ENCODE data around the gene ZMPSTE24.
A peak's percentile ranks its signal among the peaks of the same experiment; 100 is the strongest.

Gene ZMPSTE24

GRCh38 chr1:40305451-40305850, 47.4 kb downstream of the ZMPSTE24 start:
- no peak for DNase-seq (ENCODE audit: low read depth in 2 of 2)

- DNase-seq (ENCODE audit: low read depth in 2 of 2), result no peak
Measured at GRCh38 chr1:40305871-40306270, 47.8 kb downstream of the ZMPSTE24 start.

GRCh38 chr1:40306296-40306695, 48.3 kb downstream of the ZMPSTE24 start:
- no peak for DNase-seq (ENCODE audit: low read depth in 2 of 2)

GRCh38 chr1:40307186-40307585, 49.1 kb downstream of the ZMPSTE24 start:
- DNase-seq (ENCODE audit: low read depth in 2 of 2), result no peak

- no peak for DNase-seq (ENCODE audit: low read depth in 2 of 2)
Measured at GRCh38 chr1:40308036-40308727, 50.1 kb downstream of the ZMPSTE24 start.

- no peak for DNase-seq (ENCODE audit: low read depth in 2 of 2)
Measured at GRCh38 chr1:40309374-40310128, 51.5 kb downstream of the ZMPSTE24 start.

DNA sequence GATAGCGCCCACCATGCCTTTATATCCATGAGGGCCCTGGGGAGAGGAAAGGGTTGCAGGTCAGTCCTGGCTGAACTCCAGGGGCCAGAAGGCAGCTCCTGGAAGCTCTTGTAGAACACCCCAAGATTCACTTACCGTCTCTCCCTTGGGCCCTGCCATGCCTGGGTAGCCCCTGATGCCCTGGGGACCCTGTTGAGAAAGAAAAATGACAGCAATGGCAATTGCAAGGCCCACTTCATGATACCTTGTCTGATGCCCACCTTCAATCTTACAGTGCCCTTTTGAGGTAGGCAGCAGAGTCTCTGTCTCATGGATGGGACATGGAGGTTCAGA, 52.1 kb downstream of the ZMPSTE24 start:
- DNase-seq (ENCODE audit: low read depth in 2 of 2), result no peak

DNA sequence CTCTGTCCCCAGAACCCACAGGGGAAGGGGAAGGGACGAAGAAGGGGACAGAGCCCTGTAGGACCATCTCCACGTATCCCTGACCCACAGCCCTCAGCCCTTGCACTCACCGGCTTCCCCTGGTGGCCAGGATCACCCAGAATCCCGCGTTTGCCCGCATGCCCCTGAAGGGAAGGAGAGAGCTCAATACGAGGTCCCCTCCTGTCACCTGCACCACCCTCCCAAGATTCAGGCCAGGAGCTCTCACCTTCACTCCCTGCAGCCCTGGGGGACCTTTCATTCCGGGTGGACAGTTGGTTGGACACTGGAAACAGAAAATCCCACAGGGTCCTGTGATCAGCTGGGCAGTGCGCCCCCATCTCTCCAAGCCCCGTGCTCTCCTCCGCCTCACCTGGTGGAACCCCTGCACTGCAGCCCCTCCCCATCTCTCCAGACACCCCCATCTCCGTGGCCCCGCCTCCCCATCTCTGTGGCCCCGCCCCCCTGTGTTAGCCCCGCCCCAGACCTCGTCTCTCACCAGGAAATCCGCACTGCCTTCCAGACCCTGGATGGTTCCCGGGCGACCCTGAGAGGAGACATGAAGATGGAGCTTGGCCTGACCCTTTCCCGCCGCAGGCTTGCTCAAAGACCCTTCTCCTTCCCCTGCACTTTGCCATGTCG, 53.1 kb downstream of the ZMPSTE24 start:
- no peak for DNase-seq (ENCODE audit: low read depth in 2 of 2)

DNA sequence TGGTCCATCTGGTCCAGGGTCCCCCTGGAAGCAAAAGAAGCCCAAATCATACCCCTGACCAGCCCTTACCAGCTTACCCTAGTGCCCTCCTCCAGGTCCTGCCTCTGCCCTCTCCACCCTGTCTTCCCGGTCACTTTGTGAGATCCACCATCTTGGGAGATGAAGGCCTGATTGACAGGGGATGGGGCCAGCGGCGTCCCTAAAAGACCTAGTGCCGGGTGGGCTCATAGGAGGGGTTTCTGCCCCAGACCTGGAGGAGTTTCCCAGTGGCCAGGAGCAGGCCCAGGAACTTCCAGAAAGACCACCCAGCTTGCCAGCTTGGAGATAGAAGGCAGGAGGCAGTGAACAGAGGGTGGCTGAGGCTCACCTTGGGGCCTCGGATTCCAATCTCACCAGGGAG, 53.7 kb downstream of the ZMPSTE24 start:
- no peak for DNase-seq (ENCODE audit: low read depth in 2 of 2)

GRCh38 chr1:40312238-40313205, 54.5 kb downstream of the ZMPSTE24 start:
- DNase-seq (ENCODE audit: low read depth in 2 of 2), result no peak

DNA sequence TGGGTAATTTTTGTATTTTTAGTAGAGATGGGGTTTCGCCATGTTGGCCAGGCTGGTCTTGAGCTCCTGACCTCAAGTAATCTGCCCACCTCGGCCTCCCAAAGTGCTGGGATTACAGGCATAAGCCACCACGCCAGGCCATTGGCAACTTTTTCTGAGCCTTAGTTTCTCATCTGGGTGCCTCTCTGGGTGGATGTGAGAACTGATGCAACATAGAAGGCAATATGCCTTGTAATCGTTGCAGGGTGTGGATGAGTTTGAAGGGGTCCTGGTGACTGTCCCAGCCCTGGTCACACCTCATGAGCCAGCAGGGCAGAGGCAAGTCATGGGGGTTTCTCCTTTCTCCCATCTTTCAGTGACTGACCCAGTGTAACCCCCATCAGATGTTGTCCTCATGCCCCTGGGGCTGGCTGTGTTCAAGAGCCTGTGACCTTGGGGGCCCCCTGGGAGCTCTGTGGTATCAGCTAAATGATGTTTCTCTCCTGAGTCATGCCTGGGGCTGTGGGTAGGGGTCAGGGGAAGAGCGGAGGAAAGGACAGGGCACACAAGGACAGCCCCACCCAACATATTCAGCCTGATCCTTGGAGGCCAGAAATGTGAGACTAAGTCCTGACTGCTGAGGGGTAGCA, 55.4 kb downstream of the ZMPSTE24 start:
- no peak for DNase-seq (ENCODE audit: low read depth in 2 of 2)

- DNase-seq (ENCODE audit: low read depth in 2 of 2), result no peak
Measured at GRCh38 chr1:40313958-40314720, 56.1 kb downstream of the ZMPSTE24 start.

- no peak for DNase-seq (ENCODE audit: low read depth in 2 of 2)
Measured at GRCh38 chr1:40314721-40315238, 56.7 kb downstream of the ZMPSTE24 start.

DNA sequence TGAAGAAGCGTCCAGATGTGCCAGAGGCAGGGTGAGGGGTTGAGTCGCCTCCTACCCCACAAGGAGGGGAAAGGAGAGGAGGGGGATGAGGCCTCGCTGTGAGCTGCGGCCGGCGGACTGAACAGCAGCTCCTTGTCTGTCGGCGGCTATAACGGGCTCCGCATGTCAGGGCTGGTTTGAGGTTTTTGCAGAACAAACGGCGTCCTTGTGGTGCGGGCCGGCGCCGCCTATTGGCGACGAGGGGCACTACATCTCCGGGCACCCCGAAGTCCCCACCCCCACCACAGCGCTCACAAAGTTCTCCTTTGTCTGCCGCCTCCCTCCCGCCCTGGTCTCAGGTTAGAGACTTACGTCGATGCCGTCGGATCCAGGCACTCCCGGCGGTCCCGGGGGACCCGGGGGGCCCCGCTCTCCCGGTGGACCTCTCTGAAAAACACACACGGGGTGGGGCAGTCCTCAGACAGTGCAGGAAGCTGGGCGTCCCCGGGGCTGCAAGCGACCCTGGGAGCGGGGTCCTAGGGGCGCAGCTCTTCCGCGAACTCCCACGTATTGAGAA, 57.3 kb downstream of the ZMPSTE24 start:
- DNase-seq (ENCODE audit: low read depth in 2 of 2), result peak; percentile 73 to 74

- peak in 1 of 2 donors; percentile 5 for DNase-seq (ENCODE audit: low read depth in 2 of 2)
Measured at GRCh38 chr1:40315795-40316594, 58.0 kb downstream of the ZMPSTE24 start.

DNA sequence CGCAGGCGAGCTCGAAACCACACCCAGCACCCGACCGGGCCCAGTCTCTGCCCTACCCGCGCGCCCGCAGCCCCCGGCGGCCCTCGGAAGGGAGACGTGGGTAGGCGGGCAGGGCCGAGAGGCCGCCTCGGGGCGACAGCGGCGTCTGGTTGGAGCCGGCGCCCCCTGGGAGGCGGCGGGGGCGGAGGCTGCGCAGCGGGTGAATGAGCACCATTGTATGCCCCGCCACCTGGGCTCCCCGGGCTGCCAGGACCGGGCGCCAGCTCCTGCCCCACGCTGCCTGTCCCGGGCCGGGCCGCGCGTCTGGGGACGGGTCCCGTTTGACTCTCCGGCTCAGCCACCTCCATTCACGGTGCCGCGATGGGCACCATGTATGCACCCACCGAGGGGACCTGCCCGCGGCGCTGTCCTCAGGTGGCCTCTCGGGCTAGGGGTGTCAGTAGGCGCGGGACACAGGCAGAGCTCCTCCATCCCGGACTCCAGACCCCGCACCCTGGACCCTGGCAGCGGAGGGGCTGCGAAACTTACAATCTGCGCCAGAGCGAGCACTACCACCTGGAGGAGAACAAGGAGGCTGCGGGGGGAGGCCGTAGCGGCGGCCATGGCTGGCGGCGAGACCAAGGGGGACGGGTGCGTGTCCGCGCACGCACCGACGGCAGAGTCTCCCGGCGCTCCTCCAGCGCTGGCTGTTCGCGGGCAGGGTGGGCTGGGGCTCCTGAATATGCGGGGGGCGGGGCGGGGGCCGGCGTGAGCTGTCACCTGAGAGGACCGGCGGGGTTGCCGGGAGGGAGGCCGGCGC, 58.8 kb downstream of the ZMPSTE24 start, which contains the start of gene COL9A2:
Gene COL9A2 (minus strand): TSS at position 692 of the 799 bp plus-strand sequence. CDS start 89 bp downstream, at position 603.
- peak; percentile 16 to 43 for DNase-seq (ENCODE audit: low read depth in 2 of 2)

DNA sequence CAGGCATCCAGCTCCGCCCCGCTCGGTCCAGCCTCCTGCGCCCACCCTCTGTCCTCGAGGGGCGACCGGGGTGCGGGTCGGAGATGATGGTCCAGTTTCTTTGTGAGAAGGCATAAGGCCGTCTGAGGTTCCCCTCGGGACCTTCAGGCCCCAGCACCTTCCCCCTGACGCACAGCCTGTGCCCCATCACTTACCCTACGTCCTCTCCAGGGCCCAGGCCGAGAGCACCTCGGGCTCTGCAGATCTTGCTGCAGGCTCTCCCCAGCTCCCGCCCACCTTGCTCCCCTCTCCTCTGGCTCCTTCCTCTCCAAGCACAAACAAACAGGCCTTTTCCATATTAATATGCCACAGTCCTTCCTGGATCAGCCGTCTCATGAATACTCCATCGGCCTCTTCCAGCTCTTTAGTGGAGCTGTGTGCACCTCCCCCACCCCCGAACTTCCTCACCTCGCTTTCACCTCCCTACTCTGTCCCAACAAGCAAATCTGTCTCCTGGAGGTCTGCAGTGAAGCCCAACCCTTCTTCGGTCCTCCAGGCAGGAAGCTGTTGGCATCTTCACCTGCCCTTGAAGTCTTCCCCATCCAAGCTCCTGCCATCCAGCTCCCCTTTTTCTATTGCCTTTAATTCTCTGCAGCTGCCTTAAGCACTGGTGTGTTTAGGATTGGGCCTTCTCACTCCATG, 59.5 kb downstream of the ZMPSTE24 start:
- DNase-seq (ENCODE audit: low read depth in 2 of 2), result no peak

GRCh38 chr1:40318476-40318875, 60.4 kb downstream of the ZMPSTE24 start:
- DNase-seq (ENCODE audit: low read depth in 2 of 2), result no peak

All from activated CD4-positive, alpha-beta T cell treated with anti-CD3 and anti-CD28 coated beads for 24 hours (primary cell).